CD4-positive, alpha-beta memory T cell (primary cell): ENCODE results near the gene IGLON5. TPM values are rescaled to one million over a fixed set of nuclear protein-coding genes. Genes with fewer than 3 reads are reported as not detected.
A peak's percentile ranks its signal among the peaks of the same experiment; 100 is the strongest.

Source experiments
- CTCF ChIA-PET: fragments of 350-600 bp; sonication (Branson Sonifier 250); formaldehyde crosslinking; loops from one replicate; lab custom pipeline; 2021; ENCODE audit warnings: inconsistent platforms; ENCODE audit not compliant: partially characterized antibody; lab: Charles Lee
- POLR2A ChIA-PET: fragments of 350-600 bp; sonication (Branson Sonifier 250); formaldehyde crosslinking; loops from one replicate; lab custom pipeline; 2021; ENCODE audit not compliant: partially characterized antibody; lab: Charles Lee
- DNase-seq, 5 donors: peaks; one replicate each; pipeline versions ENCODE4 v3.0.0 to v3.0.0-alpha.2; 2020 to 2022; ENCODE audit warnings: mixed read lengths in 1 of 5
- H3K27ac ChIP-seq: one replicate; pipeline ENCODE4 v1.7.0; 2013; ENCODE audit warnings: low read depth, low read length
- H3K27me3 ChIP-seq: 2 replicates; pipeline ENCODE4 v1.7.0; 2013; ENCODE audit warnings: mild to moderate bottlenecking, low read length, moderate library complexity; ENCODE audit not compliant: insufficient read depth
- H3K36me3 ChIP-seq: 2 replicates; pipeline ENCODE4 v1.7.0; 2013; ENCODE audit warnings: mild to moderate bottlenecking, low read length, moderate library complexity; ENCODE audit not compliant: insufficient read depth
- H3K4me1 ChIP-seq: 2 replicates; pipeline ENCODE4 v1.7.0; 2013; ENCODE audit warnings: mild to moderate bottlenecking, low read length, moderate library complexity; ENCODE audit not compliant: insufficient read depth
- H3K4me3 ChIP-seq, 2 donors: one replicate each; pipeline ENCODE4 v1.7.0; 2013; ENCODE audit warnings: low read length in 2 of 2, mild to moderate bottlenecking in 1 of 2
- H3K9me3 ChIP-seq, 2 donors: one replicate each; pipeline ENCODE4 v1.7.0; 2013; ENCODE audit warnings: low read length in 2 of 2, control low read depth in 1 of 2; ENCODE audit not compliant: control insufficient read depth in 1 of 2
- H3K27ac Mint-ChIP-seq, 7 donors: one replicate each; pipeline ENCODE4 v1.8.0; 2020 to 2021; ENCODE audit warnings: mixed read lengths in 7 of 7, mild to moderate bottlenecking in 6 of 7, inconsistent platforms in 3 of 7, moderate library complexity in 3 of 7
- H3K27me3 Mint-ChIP-seq, 2 donors: one replicate each; pipeline ENCODE4 v1.8.0; 2020 to 2021; ENCODE audit warnings: mixed read lengths in 2 of 2
- H3K36me3 Mint-ChIP-seq, 2 donors: one replicate each; pipeline ENCODE4 v1.8.0; 2020 to 2021; ENCODE audit warnings: mixed read lengths in 2 of 2, inconsistent platforms in 1 of 2, mild to moderate bottlenecking in 1 of 2
- H3K4me1 Mint-ChIP-seq, 4 donors: one replicate each; pipeline ENCODE4 v1.8.0; 2020 to 2021; ENCODE audit warnings: mixed read lengths in 4 of 4, mild to moderate bottlenecking in 1 of 4
- H3K4me3 Mint-ChIP-seq, 8 donors: one replicate each; pipeline ENCODE4 v1.8.0; 2020 to 2021; ENCODE audit warnings: mixed read lengths in 8 of 8, mild to moderate bottlenecking in 7 of 8, moderate library complexity in 6 of 8, inconsistent platforms in 3 of 8
- H3K9me3 Mint-ChIP-seq, 8 donors: one replicate each; pipeline ENCODE4 v1.8.0; 2020 to 2021; ENCODE audit warnings: mixed read lengths in 8 of 8, mild to moderate bottlenecking in 5 of 8, inconsistent platforms in 3 of 8, moderate library complexity in 1 of 8
- intact Hi-C: fragments of 100-400 bp; cut with micrococcal nuclease; formaldehyde crosslinking; loops from one replicate; pipeline ENCODE4 v1.15.1; 2023
- polyA plus RNA-seq, 2 donors: library from polyadenylated mRNA; unstranded; fragments of 300-500 nt; fragmentation: Illumina TruSeq; gene quantifications; one replicate each; pipeline ENCODE4 v1.2.3, GENCODE V29; 2021
- total RNA-seq, 2 experiments: library from RNA; stranded (reverse); gene quantifications; one replicate each; pipeline ENCODE4 v1.2.3, GENCODE V29; 2021

The IGLON5 gene
- total and polyA plus RNA-seq, 4 experiments from 2014 or later, result not detected

GRCh38 chr19:51347209-51347928 is 35.9 kb downstream of the IGLON5 start:
- Histone ChIP-seq H3K9me3 (no peaks in the 10 kb centered on the region), H3K27ac (no peak overlapping the region), H3K4me1 (no peaks in the 10 kb centered on the region), H3K4me3 (no peak overlapping the region), H3K36me3 (peaks cover 10% of the 10 kb centered on the region), H3K27me3 (no peaks in the 10 kb centered on the region)
- CTCF ChIA-PET, result no interaction called here
- no peaks in the 10 kb centered on the region for H3K27me3 Mint-ChIP-seq
- H3K36me3 Mint-ChIP-seq, result peaks cover 28 to 41% of the 10 kb centered on the region in 2 donors
- H3K4me3 Mint-ChIP-seq, result no peak overlapping the region
- H3K4me1 Mint-ChIP-seq, result peaks cover 0 to 4% (median 2%) of the 10 kb centered on the region in 4 donors
- no peaks in the 10 kb centered on the region for H3K9me3 Mint-ChIP-seq
- no peak for DNase-seq
- intact Hi-C loops, result no loop called here
- H3K27ac Mint-ChIP-seq, result peak overlapping the region in 1 of 7 donors; percentile 3
- POLR2A ChIA-PET, result no interaction called here

GRCh38 chr19:51351266-51351990 is 40.0 kb downstream of the IGLON5 start:
- Mint-ChIP-seq H3K4me1 (peaks cover 14 to 19% (median 16%) of the 10 kb centered on the region in 4 donors), H3K9me3 (no peaks in the 10 kb centered on the region), H3K27me3 (no peaks in the 10 kb centered on the region), H3K27ac (peak overlapping the region in 1 of 7 donors; percentile 60), H3K36me3 (peaks cover 19 to 31% of the 10 kb centered on the region in 2 donors), H3K4me3 (no peak overlapping the region)
- H3K4me1 ChIP-seq, result peaks cover 11% of the 10 kb centered on the region
- intact Hi-C loops, result no loop called here
- no peak overlapping the region for H3K27ac ChIP-seq
- ChIA-PET CTCF (no interaction called here), POLR2A (no interaction called here)
- H3K36me3 ChIP-seq, result peaks cover 4% of the 10 kb centered on the region
- DNase-seq, result no peak
- no peaks in the 10 kb centered on the region for H3K9me3 ChIP-seq
- H3K4me3 ChIP-seq, result no peak overlapping the region
- H3K27me3 ChIP-seq, result no peaks in the 10 kb centered on the region

GRCh38 chr19:51352783-51353360 is 41.4 kb downstream of the IGLON5 start:
- Histone ChIP-seq H3K27me3 (no peaks in the 10 kb centered on the region), H3K4me1 (peaks cover 11% of the 10 kb centered on the region), H3K9me3 (no peaks in the 10 kb centered on the region), H3K27ac (no peak overlapping the region), H3K36me3 (no peaks in the 10 kb centered on the region), H3K4me3 (no peak overlapping the region)
- H3K4me3 Mint-ChIP-seq, result no peak overlapping the region
- peaks cover 15 to 22% (median 18%) of the 10 kb centered on the region in 4 donors for H3K4me1 Mint-ChIP-seq
- peaks cover 13 to 23% of the 10 kb centered on the region in 2 donors for H3K36me3 Mint-ChIP-seq
- no peak for DNase-seq
- CTCF ChIA-PET, result no interaction called here
- intact Hi-C loops, result no loop called here
- no peaks in the 10 kb centered on the region for H3K9me3 Mint-ChIP-seq
- H3K27me3 Mint-ChIP-seq, result no peaks in the 10 kb centered on the region
- POLR2A ChIA-PET, result no interaction called here
- H3K27ac Mint-ChIP-seq, result no peak overlapping the region

GRCh38 chr19:51354103-51354741 is 42.8 kb downstream of the IGLON5 start:
- no peak overlapping the region for H3K4me3 ChIP-seq

GRCh38 chr19:51354742-51355148 is 43.3 kb downstream of the IGLON5 start:
- Histone ChIP-seq H3K4me3 (no peak overlapping the region), H3K36me3 (no peaks in the 10 kb centered on the region), H3K9me3 (no peaks in the 10 kb centered on the region), H3K27me3 (no peaks in the 10 kb centered on the region), H3K27ac (no peak overlapping the region), H3K4me1 (peaks cover 11% of the 10 kb centered on the region)
- ChIA-PET CTCF (interaction anchor here (1.1 to 1.3 kb wide), 3 partner anchors 11 to 118 kb away, joined by 3 read pairs; no protein-coding TSS in a partner anchor), POLR2A (interaction anchor here (0.9 kb wide), 1 partner anchor 13 kb away, joined by 4 read pairs; no protein-coding TSS in a partner anchor)
- Mint-ChIP-seq H3K4me1 (peaks cover 15 to 22% (median 18%) of the 10 kb centered on the region in 4 donors), H3K4me3 (peak overlapping the region in 6 of 8 donors; percentile 26 to 72 (median 54)), H3K27me3 (no peaks in the 10 kb centered on the region), H3K36me3 (peaks cover 13 to 20% of the 10 kb centered on the region in 2 donors), H3K9me3 (no peaks in the 10 kb centered on the region), H3K27ac (peak overlapping the region in 6 of 7 donors; percentile 17 to 89 (median 84))
- intact Hi-C loops, result no loop called here
- peak in 4 of 5 donors; percentile 29 to 65 (median 49) for DNase-seq

More at GRCh38 chr19:51354103-51354741, 42.8 kb downstream of the IGLON5 start:
- Mint-ChIP-seq H3K4me3 (peak overlapping the region in 1 of 8 donors; percentile 64), H3K9me3 (no peaks in the 10 kb centered on the region), H3K36me3 (peaks cover 13 to 20% of the 10 kb centered on the region in 2 donors), H3K27ac (peak overlapping the region in 6 of 7 donors; percentile 17 to 89 (median 84)), H3K4me1 (peaks cover 15 to 22% (median 18%) of the 10 kb centered on the region in 4 donors), H3K27me3 (no peaks in the 10 kb centered on the region)
- ChIA-PET CTCF (interaction anchor here (1.1 to 1.3 kb wide), 3 partner anchors 11 to 118 kb away, joined by 3 read pairs; no protein-coding TSS in a partner anchor), POLR2A (interaction anchor here (0.9 kb wide), 1 partner anchor 13 kb away, joined by 4 read pairs; no protein-coding TSS in a partner anchor)
- no peak for DNase-seq
- Histone ChIP-seq H3K4me1 (peaks cover 11% of the 10 kb centered on the region), H3K27ac (no peak overlapping the region), H3K9me3 (no peaks in the 10 kb centered on the region), H3K36me3 (no peaks in the 10 kb centered on the region), H3K27me3 (no peaks in the 10 kb centered on the region)
- intact Hi-C loops, result no loop called here

- H3K4me1 Mint-ChIP-seq, result peaks cover 15 to 27% (median 19%) of the 10 kb centered on the region in 4 donors
- DNase-seq, result no peak
- Histone ChIP-seq H3K36me3 (no peaks in the 10 kb centered on the region), H3K27me3 (no peaks in the 10 kb centered on the region), H3K4me1 (peaks cover 11% of the 10 kb centered on the region), H3K4me3 (no peak overlapping the region), H3K9me3 (no peaks in the 10 kb centered on the region), H3K27ac (no peak overlapping the region)
- intact Hi-C loops, result no loop called here
- H3K36me3 Mint-ChIP-seq, result peaks cover 9 to 13% of the 10 kb centered on the region in 2 donors
- H3K4me3 Mint-ChIP-seq, result no peak overlapping the region
- POLR2A ChIA-PET, result interaction anchor here (1.0 kb wide), 1 partner anchor 9 kb away, joined by 3 read pairs; the partner anchor contains the start of gene ETFB
- H3K27ac Mint-ChIP-seq, result peak overlapping the region in 3 of 7 donors; percentile 4 to 12 (median 11)
- CTCF ChIA-PET, result no interaction called here
- H3K27me3 Mint-ChIP-seq, result no peaks in the 10 kb centered on the region
- no peaks in the 10 kb centered on the region for H3K9me3 Mint-ChIP-seq
Observed at GRCh38 chr19:51356159-51356801, 44.8 kb downstream of the IGLON5 start.
